ENCODE measurements around the gene RAI2.

Gene RAI2

GRCh38 chrX:17778997-17779396, 82.1 kb downstream of the RAI2 start:
- TF ChIP-seq CTCF (IDR thresholded peaks at IDR 0.05; ENCODE audit: control insufficient read depth, extremely low read depth, insufficient read depth), result no peak
- DNase-seq (ENCODE audit: low read depth), result no peak
- no peak overlapping the region for H3K4me3 ChIP-seq (ENCODE audit: low read depth, low read length)

GRCh38 chrX:17774053-17774452, 87.0 kb downstream of the RAI2 start:
- no peak for DNase-seq (ENCODE audit: low read depth)
- TF ChIP-seq CTCF (IDR thresholded peaks at IDR 0.05; ENCODE audit: control insufficient read depth, extremely low read depth, insufficient read depth), result no peak
- H3K4me3 ChIP-seq (ENCODE audit: low read depth, low read length), result no peak overlapping the region

- H3K4me3 ChIP-seq (ENCODE audit: low read depth, low read length), result no peak overlapping the region
- DNase-seq (ENCODE audit: low read depth), result no peak
- TF ChIP-seq CTCF (IDR thresholded peaks at IDR 0.05; ENCODE audit: control insufficient read depth, extremely low read depth, insufficient read depth), result no peak
Measured at GRCh38 chrX:17773221-17773876, 87.7 kb downstream of the RAI2 start.

- no peak for DNase-seq (ENCODE audit: low read depth)
- no peak for TF ChIP-seq CTCF (IDR thresholded peaks at IDR 0.05; ENCODE audit: control insufficient read depth, extremely low read depth, insufficient read depth)
- H3K4me3 ChIP-seq (ENCODE audit: low read depth, low read length), result no peak overlapping the region
Measured at GRCh38 chrX:17769701-17770269, 91.3 kb downstream of the RAI2 start.

- DNase-seq (ENCODE audit: low read depth), result no peak
- TF ChIP-seq CTCF (IDR thresholded peaks at IDR 0.05; ENCODE audit: control insufficient read depth, extremely low read depth, insufficient read depth), result no peak
- no peak overlapping the region for H3K4me3 ChIP-seq (ENCODE audit: low read depth, low read length)
Measured at GRCh38 chrX:17768997-17769396, 92.1 kb downstream of the RAI2 start.

- no peak for DNase-seq (ENCODE audit: low read depth)
- no peak overlapping the region for H3K4me3 ChIP-seq (ENCODE audit: low read depth, low read length)
- no peak for TF ChIP-seq CTCF (IDR thresholded peaks at IDR 0.05; ENCODE audit: control insufficient read depth, extremely low read depth, insufficient read depth)
Measured at GRCh38 chrX:17767734-17768133, 93.4 kb downstream of the RAI2 start.

GRCh38 chrX:17759990-17760389, 101.1 kb downstream of the RAI2 start:
- DNase-seq (ENCODE audit: low read depth), result no peak
- no peak for TF ChIP-seq CTCF (IDR thresholded peaks at IDR 0.05; ENCODE audit: control insufficient read depth, extremely low read depth, insufficient read depth)
- H3K4me3 ChIP-seq (ENCODE audit: low read depth, low read length), result no peak overlapping the region

Data from LNCaP clone FGC (cell line).